NCI-H460 (cell line): ENCODE results near the gene EFNA2. TPM values are rescaled to one million over a fixed set of nuclear protein-coding genes. Genes with fewer than 3 reads are reported as not detected.
"Not testable (repeated sequence)": the region's sequence is repeated elsewhere in the genome, so short reads cannot be mapped to it uniquely, and the experiment has no call there.

Experiments
- DNase-seq: peaks from one replicate; pipeline ENCODE4 v3.0.0-alpha.2; 2016; ENCODE audit warnings: low read depth; ENCODE audit errors: extremely low read depth
- polyA plus RNA-seq: library from polyadenylated mRNA; depleted of rRNA; stranded (reverse); fragments of >200 nt; gene quantifications from 2 replicates; pipeline ENCODE4 v1.2.3, GENCODE V29; 2014; cell fraction: nucleus; rRNA removed
- total RNA-seq: library from RNA; depleted of rRNA; stranded (reverse); fragments of >200 nt; shearing (Covaris generic); gene quantifications from 2 replicates; pipeline ENCODE4 v1.2.3, GENCODE V29; 2014; rRNA removed

Gene EFNA2
- total RNA-seq = 0.62 TPM in 1 of 2 replicates, not detected in the other
- polyA plus RNA-seq = 0.51 TPM in 1 of 2 replicates, not detected in the other

DNA sequence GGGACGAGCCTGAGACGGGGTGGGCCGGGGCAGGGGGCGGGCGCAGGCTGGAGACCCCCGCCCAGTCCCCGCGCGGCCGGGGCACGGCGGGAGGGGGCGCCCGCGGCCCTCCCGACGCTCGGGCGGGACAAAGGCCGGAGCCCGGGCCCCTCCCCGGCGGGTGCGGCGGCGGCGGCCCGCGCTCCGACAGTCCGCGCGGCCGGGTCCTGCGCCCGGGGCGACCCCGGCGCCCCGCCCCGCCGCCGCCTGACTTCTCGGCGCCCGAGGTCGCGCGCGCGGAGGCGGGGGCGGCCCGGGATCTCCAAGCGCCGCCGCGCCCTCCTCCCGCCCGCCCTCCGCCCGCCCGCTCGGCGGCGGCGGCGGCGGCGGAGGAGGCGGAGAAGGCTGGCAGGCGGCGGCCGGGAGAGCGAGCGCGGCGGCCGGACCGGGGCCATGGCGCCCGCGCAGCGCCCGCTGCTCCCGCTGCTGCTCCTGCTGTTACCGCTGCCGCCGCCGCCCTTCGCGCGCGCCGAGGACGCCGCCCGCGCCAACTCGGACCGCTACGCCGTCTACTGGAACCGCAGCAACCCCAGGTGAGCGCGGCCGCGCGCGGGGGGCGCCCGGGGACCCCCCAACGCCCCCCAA, at the start of gene EFNA2:
TSS of gene EFNA2 (plus strand) at position 137 of the 624 bp plus-strand sequence. CDS start at position 433, 296 bp downstream.
- no peak for DNase-seq

GRCh38 chr19:1236576-1236975, 49.1 kb upstream of the EFNA2 start:
- DNase-seq = no peak

- no peak for DNase-seq
These were observed 48.5 kb upstream of the EFNA2 start for GRCh38 chr19:1237027-1237659.

DNA sequence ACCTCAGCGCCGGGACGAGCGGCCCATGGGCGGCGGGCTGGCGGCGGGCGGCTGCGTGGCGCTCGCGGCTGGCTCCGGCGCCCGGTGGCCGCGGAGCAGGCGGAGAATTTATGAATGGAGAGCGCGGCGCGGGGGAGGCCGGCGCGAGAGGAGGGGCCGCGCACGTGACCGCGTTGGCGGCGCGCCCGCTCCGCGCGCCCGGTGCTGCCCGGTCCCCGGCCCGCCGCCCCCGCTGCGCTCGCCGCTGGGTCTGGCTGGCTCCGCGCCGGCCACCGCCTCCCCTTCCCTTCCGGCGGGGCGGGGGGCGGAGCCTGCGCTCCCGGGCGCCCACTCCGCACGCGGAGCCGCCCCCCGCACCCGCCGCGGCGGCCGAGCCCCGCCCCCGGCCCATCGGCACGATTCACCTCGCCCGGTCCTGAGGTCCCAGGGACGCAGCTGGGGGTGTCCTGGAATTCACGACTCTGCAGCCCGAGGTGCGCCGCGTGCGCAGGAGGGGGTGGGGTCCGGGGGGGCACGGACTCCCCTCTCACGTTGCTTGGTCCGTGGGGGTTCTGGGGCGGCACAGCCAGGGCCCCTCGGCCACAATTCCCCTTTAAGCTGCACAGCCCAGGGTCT, 47.8 kb upstream of the EFNA2 start, which contains the start of gene CBARP:
TSS of gene CBARP (minus strand) at position 252 of the 615 bp plus-strand sequence. CDS start 1,905 bp downstream, outside the sequence.
- no peak for DNase-seq

- no peak for DNase-seq
These were observed 47.0 kb upstream of the EFNA2 start for GRCh38 chr19:1238369-1239303.

DNA sequence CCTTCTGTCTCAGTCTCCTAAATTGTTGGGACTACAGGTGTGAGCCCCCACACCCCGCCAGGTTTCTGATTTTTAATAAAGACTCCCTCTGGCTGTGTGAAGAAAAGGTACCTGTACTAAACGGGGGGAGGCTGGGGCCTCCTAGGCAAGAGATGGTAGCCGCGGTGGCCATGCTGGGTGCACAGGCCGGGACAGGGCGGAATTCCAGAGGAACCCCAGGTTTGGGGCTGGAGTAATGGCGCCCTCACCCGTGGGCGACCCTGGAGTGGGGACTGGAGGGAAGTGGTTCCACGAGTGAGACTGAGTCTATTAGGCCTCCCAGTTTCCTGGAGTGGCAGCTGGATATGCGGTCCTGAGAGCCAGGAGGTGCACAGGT, 46.3 kb upstream of the EFNA2 start:
- DNase-seq = no peak

GRCh38 chr19:1239796-1240737, 45.6 kb upstream of the EFNA2 start:
- peak; percentile 81 for DNase-seq

GRCh38 chr19:1240925-1241324, 44.7 kb upstream of the EFNA2 start:
- no peak for DNase-seq

- peak; percentile 84 for DNase-seq
These were observed 44.1 kb upstream of the EFNA2 start, which contains the start of gene ATP5F1D for GRCh38 chr19:1241417-1242095. Gene ATP5F1D (plus strand): TSS chr19:1241751. CDS start chr19:1241851, 100 bp downstream.

DNA sequence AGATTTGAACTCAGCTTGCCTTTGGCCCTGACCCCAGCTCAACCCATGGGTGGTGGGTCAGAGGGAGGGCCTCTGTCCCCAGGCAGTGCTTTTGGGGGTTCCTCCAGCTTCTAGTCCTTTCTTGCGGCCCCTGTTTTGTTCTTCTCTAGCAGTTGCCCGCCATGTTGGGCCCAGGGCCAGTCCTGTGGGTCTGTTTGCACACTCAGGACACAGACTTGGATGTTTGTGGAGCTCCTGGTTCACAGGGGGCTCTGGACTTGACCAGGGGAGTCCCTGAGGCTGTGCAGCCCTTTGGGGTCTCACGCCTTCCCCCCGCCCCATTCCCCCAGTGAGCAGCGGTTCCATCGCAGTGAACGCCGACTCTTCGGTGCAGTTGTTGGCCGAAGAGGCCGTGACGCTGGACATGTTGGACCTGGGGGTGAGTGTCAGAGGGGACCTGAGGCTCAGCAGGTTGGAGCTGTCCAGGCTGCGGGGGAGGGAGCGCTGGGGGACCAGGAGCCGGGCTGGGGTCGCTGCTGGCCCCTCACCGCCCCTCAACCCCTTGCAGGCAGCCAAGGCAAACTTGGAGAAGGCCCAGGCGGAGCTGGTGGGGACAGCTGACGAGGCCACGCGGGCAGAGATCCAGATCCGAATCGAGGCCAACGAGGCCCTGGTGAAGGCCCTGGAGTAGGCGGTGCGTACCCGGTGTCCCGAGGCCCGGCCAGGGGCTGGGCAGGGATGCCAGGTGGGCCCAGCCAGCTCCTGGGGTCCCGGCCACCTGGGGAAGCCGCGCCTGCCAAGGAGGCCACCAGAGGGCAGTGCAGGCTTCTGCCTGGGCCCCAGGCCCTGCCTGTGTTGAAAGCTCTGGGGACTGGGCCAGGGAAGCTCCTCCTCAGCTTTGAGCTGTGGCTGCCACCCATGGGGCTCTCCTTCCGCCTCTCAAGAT, 41.6 kb upstream of the EFNA2 start:
- peak; percentile 65 for DNase-seq

GRCh38 chr19:1244693-1245451, 40.8 kb upstream of the EFNA2 start:
- no peak for DNase-seq

DNA sequence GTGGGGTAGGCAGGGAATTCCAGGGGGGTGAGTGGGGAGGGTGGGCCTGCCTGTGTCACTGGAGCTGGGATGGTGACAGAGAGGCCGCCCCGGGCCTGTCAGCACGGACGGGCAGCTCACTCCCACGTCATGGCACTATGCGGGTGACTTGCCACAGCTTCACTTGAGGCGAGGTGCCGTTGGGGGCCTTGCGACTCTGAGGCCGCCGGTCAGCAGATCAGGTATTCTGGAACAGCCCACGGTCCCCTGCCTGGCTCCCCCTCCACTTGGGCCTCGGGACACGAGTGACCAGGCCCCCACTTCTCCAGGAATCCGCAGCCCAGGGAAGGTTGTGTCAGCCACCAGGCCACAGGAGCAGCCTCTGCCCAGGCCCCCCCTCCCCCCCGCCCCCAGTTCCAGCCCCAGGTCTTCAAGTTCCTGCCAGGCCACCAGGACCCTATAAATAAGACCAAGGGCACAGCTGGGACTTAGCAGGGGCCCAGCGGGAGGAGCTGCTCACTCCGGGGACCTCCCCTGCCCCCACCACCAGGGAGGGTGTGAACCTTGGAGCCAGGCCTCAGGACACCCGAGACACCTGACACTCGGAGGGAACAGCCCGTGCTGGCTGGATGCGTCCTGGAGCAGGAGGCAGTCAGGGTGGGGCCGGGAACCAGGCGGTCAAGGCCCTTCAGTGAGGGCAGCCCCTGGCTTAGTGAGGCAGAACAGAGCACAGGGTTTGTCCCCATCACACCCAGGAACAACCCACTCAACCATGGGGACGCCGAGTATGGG, 40.0 kb upstream of the EFNA2 start:
- DNase-seq = no peak

DNA sequence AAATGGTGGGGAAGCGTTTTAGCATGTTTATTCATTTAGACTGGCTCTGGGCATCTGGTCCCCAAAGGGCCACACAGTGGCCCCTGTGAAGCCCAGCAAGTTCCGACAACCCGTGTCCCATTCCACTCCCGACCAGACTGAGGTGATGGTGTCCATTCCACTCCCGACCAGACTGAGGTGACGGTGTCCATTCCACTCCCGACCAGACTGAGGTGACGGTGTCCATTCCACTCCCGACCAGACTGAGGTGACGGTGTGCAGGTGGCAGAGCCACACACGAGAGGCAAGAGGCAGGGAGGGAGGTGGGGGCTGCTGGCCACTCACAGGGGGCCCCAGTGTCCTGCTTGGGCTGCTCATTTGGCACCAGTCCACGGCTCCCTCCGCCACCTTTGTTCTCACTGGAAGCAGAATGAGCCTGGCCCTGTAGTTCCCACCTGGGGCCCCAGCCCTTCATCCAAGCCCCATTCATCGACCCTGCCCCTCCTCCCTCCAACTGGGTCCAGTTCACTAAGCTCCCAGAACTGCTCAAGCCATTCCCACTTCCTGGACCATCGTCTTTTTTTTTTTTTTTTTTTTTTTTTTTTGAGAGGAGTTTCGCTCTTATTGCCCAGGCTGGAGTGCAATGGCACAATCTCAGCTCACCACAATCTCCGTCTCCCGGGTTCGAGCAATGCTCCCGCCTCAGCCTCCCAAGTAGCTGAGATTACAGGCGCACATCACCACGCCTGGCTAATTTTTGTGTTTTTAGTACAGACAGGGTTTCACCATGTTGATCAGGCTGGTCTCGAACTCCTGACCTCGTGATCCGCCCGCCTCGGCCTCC, 39.2 kb upstream of the EFNA2 start:
- not testable (repeated sequence) for DNase-seq

- DNase-seq = no peak
These were observed 37.9 kb upstream of the EFNA2 start for GRCh38 chr19:1247748-1248138.

DNA sequence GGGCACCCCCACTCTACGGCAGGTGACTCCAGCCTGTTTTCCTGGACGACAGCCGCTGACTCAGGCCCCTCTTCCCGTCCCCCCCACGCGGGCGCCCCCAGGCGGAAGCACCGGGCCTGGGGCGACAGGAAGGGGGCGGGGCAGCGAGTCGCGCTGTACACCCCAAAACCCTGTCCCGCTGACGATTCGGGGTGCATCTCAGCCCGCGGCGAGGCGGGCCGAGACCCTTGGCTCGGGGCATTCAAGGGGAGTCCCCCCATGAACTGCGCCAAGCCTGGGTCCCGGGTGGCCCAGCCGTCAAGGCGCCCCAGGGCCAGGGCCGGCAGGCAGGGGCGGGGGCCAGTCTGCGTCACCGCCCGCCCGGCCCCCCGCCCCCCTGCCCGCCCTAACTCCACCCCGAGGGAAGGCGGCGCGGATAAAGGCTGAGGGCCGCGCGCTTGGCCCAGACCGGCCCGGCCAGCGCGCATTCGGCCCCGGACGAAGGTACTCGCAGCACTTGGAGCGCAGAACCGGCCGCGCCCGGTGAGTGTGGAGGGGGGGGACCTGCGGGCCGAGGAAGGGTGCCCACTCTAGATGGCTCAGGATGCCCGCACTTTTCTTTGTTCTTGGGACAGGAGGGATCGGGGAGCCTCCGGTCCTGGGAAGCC, 37.4 kb upstream of the EFNA2 start, which contains the start of gene MIDN:
TSS of gene MIDN (plus strand) at position 445 of the 647 bp plus-strand sequence. CDS start 1,714 bp downstream, outside the sequence.
- DNase-seq = peak; percentile 75
